Vagina (tissue), 2 donors: Measurements from ENCODE around the gene CDHR1. TPM values are rescaled to one million over a fixed set of nuclear protein-coding genes. Genes with fewer than 3 reads are reported as not detected.

Source experiments
- DNase-seq, 2 donors: peaks; one replicate each; pipeline ENCODE4 v3.0.0-alpha.2; 2017; ENCODE audit errors: extremely low spot score in 2 of 2
- H3K27ac ChIP-seq: fragments of 200-600 bp; sonication (generic); one replicate; pipeline ENCODE4 v1.5.1; 2019
- H3K27me3 ChIP-seq: fragments of 200-600 bp; sonication (generic); one replicate; pipeline ENCODE4 v1.5.1; 2019
- H3K36me3 ChIP-seq, 2 donors: fragments of 200-600 bp; sonication (generic); one replicate each; pipeline ENCODE4 v1.5.1; 2017 to 2019
- H3K4me1 ChIP-seq: fragments of 200-600 bp; sonication (generic); one replicate; pipeline ENCODE4 v1.5.1; 2019
- H3K4me3 ChIP-seq, 2 donors: fragments of 200-600 bp; sonication (generic); 1 replicate in 1 of 2; 2 replicates in 1 of 2; pipeline ENCODE4 v1.5.1; 2016 to 2019
- H3K9me3 ChIP-seq: fragments of 200-600 bp; sonication (generic); one replicate; pipeline ENCODE4 v1.5.1; 2019
- CTCF ChIP-seq, 3 experiments: fragments of 450-650 bp in 2 of 3; fragments of 200-600 bp in 1 of 3; sonication (generic) in 1 of 3; IDR thresholded peaks; one replicate each; pipeline ENCODE4 v1.5.1; 2017 to 2019; ENCODE audit warnings: antibody characterized with exemption in 3 of 3, mild to moderate bottlenecking in 2 of 3, moderate library complexity in 2 of 3
- POLR2A ChIP-seq, 2 donors: fragments of 450-650 bp; IDR thresholded peaks; one replicate each; pipeline ENCODE4 v1.6.1; 2017; ENCODE audit warnings: antibody characterized with exemption in 2 of 2, mild to moderate bottlenecking in 2 of 2, moderate library complexity in 2 of 2
- POLR2AphosphoS5 ChIP-seq, 2 donors: sonication (generic); formaldehyde crosslinking; IDR thresholded peaks; one replicate each; pipeline ENCODE4 v1.9.0; 2017; ENCODE audit warnings: antibody characterized with exemption in 2 of 2, mild to moderate bottlenecking in 2 of 2, low read depth in 1 of 2; ENCODE audit not compliant: insufficient read depth in 1 of 2
- intact Hi-C: fragments of 100-400 bp; cut with DNase I; formaldehyde crosslinking; loops from one replicate; pipeline ENCODE4 v1.15.1; 2023
- total RNA-seq: library from RNA; depleted of rRNA; stranded (reverse); fragments of >200 nt; gene quantifications from one replicate; pipeline ENCODE4 v1.2.3, GENCODE V29; 2016

Gene CDHR1
- total RNA-seq, 1 donor from 2014 or later, result 6.4 TPM

GRCh38 chr10:84173501-84173929 lies 20.8 kb upstream of the CDHR1 start, which contains the start of gene GPR15LG:
GPR15LG (plus strand) TSS chr10:84173801; CDS start chr10:84173852, 51 bp downstream.
- Histone ChIP-seq H3K4me3 (peak within 1 kb of the TSS in 1 of 2 donors; percentile 27), H3K36me3 (no peaks in the 10 kb centered on the region), H3K9me3 (no peaks in the 10 kb centered on the region), H3K4me1 (peaks cover 24% of the 10 kb centered on the region), H3K27ac (peak within 1 kb of the TSS; percentile 48), H3K27me3 (no peaks in the 10 kb centered on the region)
- TF ChIP-seq POLR2AphosphoS5 (IDR thresholded peaks at IDR 0.05; ENCODE audit: insufficient read depth in 1 of 2, low read depth in 1 of 2) (peak in 1 of 2 donors; percentile 21), POLR2A (IDR thresholded peaks at IDR 0.05) (no peak)
- no peak for DNase-seq
- intact Hi-C loops, result no loop called here

- TF ChIP-seq CTCF (IDR thresholded peaks at IDR 0.05), result no peak
- TF ChIP-seq POLR2A (IDR thresholded peaks at IDR 0.05), result no peak
- no peak for TF ChIP-seq POLR2AphosphoS5 (IDR thresholded peaks at IDR 0.05; ENCODE audit: insufficient read depth in 1 of 2, low read depth in 1 of 2)
- peaks cover 24% of the 10 kb centered on the region for H3K4me1 ChIP-seq
- no peaks in the 10 kb centered on the region for H3K36me3 ChIP-seq
- H3K9me3 ChIP-seq, result no peaks in the 10 kb centered on the region
- intact Hi-C loops, result no loop called here
- no peaks in the 10 kb centered on the region for H3K27me3 ChIP-seq
- no peak overlapping the region for H3K27ac ChIP-seq
- peak overlapping the region in 1 of 2 donors; percentile 27 for H3K4me3 ChIP-seq
- peak in 1 of 2 donors; percentile 44 for DNase-seq
Measured at GRCh38 chr10:84175436-84175835, 18.9 kb upstream of the CDHR1 start.

GRCh38 chr10:84176351-84176750 lies 18.0 kb upstream of the CDHR1 start:
- Histone ChIP-seq H3K4me1 (peaks cover 24% of the 10 kb centered on the region), H3K27ac (no peak overlapping the region), H3K36me3 (no peaks in the 10 kb centered on the region), H3K9me3 (no peaks in the 10 kb centered on the region), H3K27me3 (no peaks in the 10 kb centered on the region), H3K4me3 (no peak overlapping the region)
- intact Hi-C loops, result no loop called here
- no peak for TF ChIP-seq POLR2AphosphoS5 (IDR thresholded peaks at IDR 0.05; ENCODE audit: insufficient read depth in 1 of 2, low read depth in 1 of 2)
- TF ChIP-seq POLR2A (IDR thresholded peaks at IDR 0.05), result no peak
- TF ChIP-seq CTCF (IDR thresholded peaks at IDR 0.05), result no peak
- peak in 1 of 2 donors; percentile 83 for DNase-seq

- peak in 1 of 2 donors; percentile 80 for DNase-seq
- Histone ChIP-seq H3K9me3 (no peaks in the 10 kb centered on the region), H3K27ac (peak overlapping the region; percentile 21), H3K4me1 (peaks cover 24% of the 10 kb centered on the region), H3K27me3 (no peaks in the 10 kb centered on the region), H3K36me3 (no peaks in the 10 kb centered on the region), H3K4me3 (no peak overlapping the region)
- TF ChIP-seq POLR2A (IDR thresholded peaks at IDR 0.05) (no peak), POLR2AphosphoS5 (IDR thresholded peaks at IDR 0.05; ENCODE audit: insufficient read depth in 1 of 2, low read depth in 1 of 2) (no peak), CTCF (IDR thresholded peaks at IDR 0.05) (no peak)
- intact Hi-C loops, result no loop called here
Measured at GRCh38 chr10:84176836-84177474, 17.4 kb upstream of the CDHR1 start.

GRCh38 chr10:84177541-84178141 lies 16.7 kb upstream of the CDHR1 start:
- Histone ChIP-seq H3K36me3 (no peaks in the 10 kb centered on the region), H3K4me1 (peaks cover 21% of the 10 kb centered on the region), H3K9me3 (no peaks in the 10 kb centered on the region), H3K27ac (peak overlapping the region; percentile 21), H3K4me3 (no peak overlapping the region), H3K27me3 (no peaks in the 10 kb centered on the region)
- TF ChIP-seq CTCF (IDR thresholded peaks at IDR 0.05) (no peak), POLR2A (IDR thresholded peaks at IDR 0.05) (no peak), POLR2AphosphoS5 (IDR thresholded peaks at IDR 0.05; ENCODE audit: insufficient read depth in 1 of 2, low read depth in 1 of 2) (no peak)
- intact Hi-C loops, result no loop called here
- DNase-seq, result peak in 1 of 2 donors; percentile 70
